HuH-7 (cell line): ENCODE data around the gene PLS3.
"Not testable (repeated sequence)": the region's sequence is repeated elsewhere in the genome, so short reads cannot be mapped to it uniquely, and the experiment has no call there.

Source experiments
- DNase-seq: peaks from one replicate; pipeline ENCODE4 v3.0.0; 2011; ENCODE audit warnings: low spot score

Gene PLS3

DNA sequence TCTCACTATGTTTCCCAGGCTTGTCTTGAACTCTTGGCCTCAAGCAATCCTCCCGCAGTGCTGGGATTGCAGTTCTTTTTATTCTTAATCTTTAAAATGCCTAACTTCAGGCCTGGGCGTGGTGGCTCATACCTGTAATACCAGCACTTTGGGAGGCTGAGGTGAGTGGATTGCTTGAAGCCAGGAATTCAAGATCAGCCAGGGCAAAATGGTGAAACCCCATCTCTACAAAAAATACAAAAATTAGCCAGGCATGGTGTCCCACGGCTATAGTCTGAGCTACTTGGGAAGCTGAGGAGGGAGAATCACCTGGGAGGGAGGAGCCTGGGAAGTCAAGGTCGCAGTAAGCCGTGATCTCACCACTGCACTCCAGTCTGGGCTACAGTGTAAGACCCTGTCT lies 45.9 kb downstream of the PLS3 start:
- DNase-seq = no peak

DNA sequence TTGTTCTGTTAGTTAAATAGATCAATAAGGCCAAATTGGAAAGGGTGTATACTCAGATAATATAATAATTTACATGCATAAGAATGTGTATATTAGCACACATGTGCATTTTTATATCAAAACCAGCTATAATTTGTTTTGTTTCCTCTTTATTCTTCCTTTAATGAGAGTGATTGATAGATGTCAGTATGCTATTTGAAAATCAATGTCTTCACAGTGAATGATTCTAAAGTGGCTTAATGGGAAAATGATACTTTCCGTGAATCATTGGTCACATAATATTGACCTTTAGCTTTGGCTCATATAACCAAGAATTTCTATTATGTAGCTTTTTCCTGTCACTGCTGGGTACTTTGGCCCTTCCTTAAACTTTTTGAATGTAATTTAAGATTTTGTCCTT lies 48.6 kb downstream of the PLS3 start:
- no peak for DNase-seq

DNA sequence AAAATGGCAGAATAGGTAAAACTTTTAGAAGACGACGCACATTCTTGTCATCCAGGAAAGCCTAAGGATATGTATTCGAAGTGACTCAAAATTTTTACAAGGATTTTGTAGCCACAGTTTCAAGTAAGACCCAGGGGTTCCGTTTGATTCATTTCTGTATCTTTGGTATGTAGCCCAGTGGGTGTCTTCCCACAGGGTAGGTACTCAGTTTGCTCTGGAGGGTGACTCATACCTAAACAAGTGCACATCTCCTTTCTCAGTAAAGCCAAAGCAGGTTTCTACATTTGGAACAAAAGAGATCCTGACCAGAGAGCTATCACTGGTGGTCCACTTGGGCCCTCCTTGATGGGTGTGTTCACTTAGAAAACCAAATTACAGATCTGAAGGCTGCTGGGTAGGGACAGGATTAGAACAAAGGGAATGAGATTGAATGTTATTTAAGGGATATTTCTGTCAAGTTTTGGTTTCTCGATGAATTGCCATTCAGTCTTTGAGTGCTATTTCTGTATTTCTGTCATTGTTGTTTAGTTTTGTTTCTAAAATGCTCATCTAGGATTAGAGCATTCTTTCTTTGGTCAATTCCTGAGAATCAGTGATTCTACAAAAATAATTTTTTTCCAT lies 56.1 kb downstream of the PLS3 start:
- no peak for DNase-seq

DNA sequence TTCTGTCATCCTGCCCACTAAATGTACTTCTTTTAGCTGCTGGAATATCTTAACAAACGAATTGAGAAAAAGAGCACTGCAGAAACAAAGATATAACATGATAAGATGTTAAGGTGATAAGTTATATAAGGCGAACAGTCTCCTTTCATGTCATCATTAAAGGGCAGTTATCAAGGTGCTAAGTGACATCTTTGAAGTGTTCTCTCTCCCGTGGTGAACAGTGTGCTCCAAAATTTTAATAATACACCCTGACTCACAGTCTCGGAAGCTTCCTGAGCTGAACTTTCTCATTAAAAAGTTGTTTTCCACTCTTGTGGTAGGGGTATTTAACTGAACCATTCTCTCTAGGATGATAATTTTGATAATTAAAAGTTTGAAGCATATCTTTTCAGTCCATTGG lies 61.6 kb downstream of the PLS3 start:
- no peak for DNase-seq

DNA sequence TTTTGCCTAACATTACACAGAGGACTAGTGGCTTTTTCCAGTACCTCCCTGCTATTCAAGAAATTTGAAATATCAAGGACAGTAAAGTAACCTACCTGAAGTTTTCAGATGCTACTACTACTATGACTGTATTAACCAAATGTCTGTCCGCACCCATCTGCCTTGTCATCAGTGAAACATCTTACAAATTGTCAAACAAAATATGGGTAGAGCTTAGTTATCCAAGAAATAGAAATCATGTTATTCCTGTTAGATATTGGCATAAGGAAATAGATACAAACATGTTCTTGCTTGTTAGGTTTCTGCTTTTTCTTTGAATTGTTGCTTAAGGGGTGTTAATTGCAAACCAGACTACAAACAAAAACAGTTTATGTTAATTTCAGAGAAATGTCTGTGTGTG lies 63.9 kb downstream of the PLS3 start:
- no peak for DNase-seq

DNA sequence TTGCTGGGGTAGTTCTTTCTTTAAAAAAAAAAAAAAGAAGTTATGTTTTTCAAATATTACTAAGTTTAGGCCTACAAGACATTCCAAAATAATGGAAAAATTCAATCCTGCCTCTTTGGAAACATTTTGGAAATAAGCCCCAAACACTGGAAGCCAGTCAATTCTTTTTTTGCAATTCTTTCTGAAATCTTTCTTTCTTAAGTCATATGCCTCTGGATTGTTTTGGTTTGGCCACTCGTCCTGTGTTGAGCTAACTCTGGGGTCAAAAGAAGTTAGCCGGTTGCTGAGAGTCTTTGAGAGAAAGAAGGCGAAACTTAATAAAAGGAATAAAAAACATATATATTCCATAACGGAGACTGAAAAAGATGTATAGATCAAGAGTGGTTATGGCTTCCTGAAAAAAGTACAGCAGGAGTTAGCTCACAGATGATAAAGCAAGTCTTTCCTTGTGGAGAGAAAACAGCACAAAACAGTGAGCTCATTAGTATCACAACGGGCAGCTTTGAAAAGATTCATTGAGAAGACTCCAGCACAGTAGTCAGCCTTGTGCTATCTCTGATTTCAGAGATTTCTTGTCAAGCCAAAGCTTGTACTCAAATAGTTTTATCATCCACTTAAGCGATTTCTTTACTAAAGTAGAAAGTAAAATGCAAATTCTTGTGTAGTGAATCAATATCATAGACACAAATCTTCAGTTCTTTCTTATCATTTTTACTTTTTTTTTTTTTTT lies 64.8 kb downstream of the PLS3 start:
- DNase-seq = no peak

DNA sequence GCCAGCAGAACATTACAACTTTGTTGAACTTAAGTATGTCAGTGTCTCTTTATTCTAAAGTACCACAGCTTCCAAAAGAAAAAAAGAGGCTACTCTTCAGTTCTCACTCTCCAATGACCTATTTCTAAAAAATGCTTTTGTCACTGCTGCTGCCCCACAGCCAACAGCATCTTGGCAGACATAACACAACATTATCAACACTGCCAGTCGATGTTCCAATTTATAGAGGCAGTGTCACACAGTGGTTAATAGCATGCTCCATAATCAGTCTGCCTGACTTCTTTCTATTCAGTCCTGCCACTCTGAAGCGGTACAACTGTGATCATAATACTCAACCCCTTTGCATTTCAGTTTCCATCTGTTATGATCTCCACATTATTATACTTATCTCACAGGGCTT lies 69.2 kb downstream of the PLS3 start:
- no peak for DNase-seq

DNA sequence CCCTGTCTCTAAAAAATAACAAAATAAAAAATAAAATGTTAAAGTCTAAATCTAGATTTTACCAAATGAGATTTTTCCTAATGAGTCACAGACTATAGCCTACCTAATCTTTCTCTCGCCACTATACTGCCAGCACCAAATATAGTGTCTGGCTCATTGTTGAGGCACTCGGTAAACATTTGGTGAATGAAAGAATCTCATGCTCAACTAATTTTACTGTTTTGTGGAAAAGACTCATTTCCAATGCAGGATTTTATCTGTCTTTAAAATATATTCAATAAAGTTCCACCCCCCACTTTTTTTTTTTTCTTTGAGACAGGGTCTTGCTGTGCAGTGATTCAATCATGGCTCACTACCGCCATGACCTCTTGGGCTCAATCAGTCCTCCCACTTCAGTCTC lies 71.5 kb downstream of the PLS3 start:
- DNase-seq = no peak

DNA sequence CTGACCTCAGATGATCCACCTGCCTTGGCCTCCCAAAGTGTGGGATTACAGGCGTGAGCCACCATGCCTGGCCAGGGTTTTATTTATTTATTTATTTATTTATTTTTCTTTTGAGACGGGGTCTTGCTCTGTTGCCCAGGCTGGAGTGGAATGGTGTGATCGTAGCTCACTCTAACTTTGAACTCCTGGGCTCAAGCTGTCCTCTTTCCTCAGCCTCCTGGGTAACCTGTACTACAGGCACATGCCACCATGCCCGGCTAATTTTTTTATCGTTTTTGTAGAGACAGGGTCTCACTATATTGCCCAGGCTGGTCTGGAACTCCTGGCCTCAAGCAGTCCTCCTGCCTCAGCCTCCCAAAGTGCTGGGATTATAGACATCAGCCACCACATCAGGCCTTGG lies 72.4 kb downstream of the PLS3 start:
- DNase-seq = not testable (repeated sequence)

DNA sequence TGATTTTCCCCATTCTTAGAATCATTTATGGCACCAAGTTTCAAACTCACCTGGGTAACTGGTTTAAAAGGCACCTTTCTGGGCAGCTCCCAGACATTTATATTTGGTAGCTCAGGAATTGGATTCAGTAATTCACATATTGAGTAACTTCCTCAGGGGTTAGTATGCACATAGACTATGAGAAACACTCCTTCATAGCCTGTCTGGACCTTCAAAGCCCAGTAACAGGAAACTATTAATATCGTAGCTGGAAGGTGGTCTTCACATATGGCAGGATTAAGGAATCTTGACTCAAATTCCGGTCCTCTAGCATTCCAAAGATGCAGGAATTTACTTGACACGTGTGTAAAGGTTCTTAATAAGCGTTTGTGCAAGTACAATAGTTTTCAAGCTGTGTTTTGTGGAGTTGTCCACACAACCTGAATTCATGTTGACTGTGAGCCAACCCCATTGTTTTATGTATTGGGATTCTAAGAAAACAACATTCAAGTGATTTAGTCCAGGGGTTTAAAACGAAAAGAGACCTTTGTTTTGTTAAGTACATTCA lies 78.4 kb downstream of the PLS3 start:
- DNase-seq = no peak

DNA sequence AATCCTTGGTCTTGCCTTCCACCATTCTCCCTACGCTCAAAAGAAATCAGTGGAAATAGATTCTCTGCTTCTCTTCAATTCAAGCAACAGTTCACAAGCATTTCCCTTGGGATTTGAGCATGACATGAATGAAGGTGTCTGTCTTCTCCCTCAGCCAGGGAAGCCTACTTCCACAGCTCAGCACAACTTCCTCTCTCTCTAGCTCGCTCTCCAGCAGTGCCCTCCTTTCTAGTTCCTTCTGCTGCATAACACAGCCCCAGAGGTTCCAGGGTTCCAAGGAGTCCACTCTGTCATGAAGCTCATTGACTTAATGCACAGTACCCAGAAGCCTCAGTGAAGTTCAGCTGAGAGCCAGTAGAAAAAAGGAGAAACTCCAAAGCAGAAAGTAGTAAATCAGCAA lies 81.3 kb downstream of the PLS3 start:
- DNase-seq = no peak

DNA sequence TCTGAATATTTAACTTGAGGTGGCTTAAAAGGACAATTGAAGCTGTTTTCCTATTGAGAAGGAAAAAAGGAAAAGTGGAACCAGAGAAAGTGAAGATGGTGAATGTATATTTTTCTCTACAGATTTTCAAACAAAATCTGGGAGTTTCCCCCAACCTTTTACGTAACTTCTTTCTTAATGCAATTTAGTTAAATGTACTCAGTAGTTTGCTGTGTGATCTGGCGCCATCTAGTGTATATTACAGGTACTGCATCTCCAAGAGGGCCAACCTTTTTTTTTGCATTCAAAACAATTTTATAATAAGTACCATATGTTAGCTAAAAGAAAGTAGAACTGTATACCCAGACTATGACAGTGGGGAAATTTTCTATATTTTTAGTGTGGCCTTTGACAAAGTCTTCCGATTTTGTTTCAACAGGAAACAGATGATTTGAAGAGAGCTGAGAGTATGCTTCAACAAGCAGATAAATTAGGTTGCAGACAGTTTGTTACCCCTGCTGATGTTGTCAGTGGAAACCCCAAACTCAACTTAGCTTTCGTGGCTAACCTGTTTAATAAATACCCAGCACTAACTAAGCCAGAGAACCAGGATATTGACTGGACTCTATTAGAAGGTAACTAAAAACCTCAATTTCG lies 82.0 kb downstream of the PLS3 start:
- peak; percentile 30 for DNase-seq

DNA sequence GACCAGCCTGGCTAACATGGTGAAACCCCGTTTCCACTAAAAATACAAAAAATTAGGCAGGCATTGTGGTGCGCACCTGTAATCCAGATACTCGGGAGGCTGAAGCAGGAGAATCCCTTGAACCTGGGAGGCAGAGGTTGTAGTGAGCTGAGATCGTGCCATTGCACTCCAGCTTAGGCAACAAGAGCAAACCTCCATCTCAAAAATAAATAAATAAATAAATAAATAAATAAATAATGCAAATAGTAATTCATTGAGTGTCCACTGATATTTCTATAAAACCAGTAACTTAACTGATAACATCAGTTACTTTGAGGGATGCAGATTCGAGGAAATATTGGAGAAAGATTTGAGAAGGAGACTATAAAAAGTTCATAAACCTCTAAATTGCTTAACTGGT lies 83.4 kb downstream of the PLS3 start:
- not testable (repeated sequence) for DNase-seq

DNA sequence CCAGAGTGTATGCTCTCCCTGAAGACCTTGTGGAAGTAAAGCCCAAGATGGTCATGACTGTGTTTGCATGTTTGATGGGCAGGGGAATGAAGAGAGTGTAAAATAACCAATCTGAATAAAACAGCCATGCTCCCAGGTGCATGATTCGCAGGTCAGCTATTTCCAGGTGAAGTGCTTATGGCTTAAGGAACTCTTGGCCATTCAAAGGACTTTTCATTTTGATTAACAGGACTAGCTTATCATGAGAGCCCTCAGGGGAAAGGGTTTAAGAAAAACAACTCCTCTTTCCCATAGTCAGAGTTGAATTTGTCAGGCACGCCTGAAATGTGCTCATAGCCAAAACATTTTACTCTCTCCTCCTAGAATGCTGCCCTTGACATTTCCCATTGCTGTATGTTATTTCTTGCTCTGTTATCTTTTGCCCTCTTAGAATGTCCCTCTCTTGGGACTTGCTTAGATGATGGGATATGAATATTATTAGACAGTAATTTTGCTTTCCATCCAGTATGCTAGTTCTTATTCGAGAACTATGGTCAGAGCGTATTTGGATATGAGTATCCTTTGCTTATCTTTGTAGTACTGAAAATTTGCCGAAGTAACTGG lies 88.6 kb downstream of the PLS3 start:
- DNase-seq = no peak

DNA sequence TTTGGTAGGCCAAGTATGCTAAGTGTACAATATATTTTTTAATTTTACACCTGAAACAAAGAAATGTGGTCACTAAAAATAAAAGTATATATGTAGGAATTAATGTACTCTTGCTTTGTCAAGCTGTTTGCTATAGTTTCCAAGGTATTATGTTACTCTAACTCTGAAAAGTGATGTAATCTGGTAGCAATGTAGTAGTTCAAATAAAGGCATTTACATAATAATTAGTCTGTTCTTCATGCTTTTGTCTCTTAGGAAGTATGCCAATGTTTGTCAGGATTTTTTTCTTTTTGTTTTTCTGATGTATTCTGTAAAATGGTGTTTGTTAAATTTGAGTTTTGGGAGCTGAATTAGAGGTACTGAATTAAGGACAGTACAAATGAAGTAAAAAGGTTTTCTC lies 89.5 kb downstream of the PLS3 start:
- DNase-seq = no peak

DNA sequence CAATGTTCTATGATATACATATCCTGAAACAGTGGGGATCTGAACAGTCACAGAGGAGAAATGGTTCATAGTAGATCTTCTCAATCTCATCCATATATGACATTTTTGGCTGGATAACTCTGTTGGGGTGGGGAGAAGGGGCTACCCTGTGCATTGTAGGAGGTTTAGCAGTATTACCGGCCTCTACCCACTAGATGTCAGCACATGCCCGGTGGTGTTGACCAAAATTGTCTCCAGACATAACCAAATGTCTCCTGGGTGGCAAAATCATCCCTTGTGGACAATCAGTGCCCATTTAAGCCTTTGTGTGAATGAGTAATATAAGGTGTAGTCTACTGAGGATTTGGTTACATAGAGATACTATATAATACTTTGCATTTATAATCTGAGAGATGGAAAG lies 89.9 kb downstream of the PLS3 start:
- peak; percentile 17 for DNase-seq

DNA sequence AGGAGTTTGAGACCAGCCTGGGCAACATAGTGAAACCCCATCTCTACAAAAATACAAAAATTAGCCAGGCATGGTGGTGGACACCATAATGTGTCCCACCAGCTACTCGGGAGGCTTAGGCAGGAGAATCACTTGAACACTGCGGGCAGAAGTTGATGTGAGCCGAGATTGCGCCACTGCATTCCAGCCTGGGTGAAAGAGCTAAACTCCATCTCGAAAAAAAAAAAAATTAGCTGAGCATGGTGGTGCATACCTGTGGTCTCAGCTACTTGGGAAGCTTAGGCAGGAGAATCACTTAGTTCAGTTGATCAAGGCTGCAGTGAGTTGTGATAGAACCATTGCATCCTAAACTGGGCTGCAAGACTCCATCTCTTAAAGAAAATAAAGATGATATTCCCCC lies 91.2 kb downstream of the PLS3 start:
- DNase-seq = no peak

DNA sequence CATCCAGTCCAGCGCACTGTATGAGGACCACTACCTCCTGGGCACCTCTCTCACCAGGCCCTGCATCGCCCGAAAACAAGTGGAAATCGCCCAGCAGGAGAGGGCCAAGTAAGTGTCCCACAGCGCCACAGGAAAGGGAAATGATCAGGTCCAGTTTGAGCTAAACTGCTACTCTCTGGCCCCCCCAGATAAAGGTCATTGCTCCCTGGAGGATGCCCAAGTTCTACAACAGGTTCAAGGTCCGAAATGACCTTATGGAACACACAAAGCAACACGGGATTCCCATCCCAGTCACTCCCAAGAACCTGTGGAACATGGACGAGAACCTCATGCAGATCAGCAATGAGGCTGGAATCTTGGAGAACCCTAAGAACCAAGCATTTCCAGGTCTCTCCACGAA lies 104.1 kb downstream of the PLS3 start:
- DNase-seq = no peak

DNA sequence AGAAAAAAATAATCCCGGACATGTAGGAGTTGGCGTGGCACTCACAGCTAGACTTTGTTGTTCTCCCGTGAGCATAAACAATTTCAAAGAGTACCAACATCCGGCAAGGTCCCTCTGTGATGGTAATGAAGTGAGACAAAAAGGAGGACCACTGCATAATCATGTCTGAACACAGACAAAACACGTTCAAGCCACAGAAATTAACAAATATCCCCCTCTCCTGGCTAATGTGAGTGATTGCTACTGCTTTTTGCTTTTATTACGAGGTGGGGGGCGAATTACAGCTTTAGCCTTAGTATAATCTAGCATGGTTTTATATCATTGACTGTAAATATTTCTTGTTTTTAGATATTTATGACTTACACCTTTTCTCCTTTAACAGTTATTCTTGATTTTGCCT lies 118.5 kb downstream of the PLS3 start:
- peak; percentile 28 for DNase-seq

DNA sequence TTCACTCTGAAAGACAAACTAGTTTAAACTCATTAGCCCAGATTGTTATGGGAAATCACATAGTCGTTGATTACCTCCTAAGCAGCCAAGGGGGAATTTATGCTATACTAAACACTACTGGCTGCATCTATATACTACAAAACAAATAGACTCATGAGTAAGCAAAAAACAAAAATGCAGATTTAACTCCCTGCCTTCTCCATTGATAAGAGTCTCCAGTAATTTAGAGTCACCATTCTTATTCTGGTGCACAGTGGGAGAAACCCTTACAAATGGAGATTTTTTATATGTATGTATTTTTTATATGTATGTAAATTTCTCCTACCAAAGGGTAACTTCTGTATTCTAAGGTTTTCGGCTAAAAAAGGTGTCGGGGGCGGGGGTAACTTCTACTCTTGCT lies 126.6 kb downstream of the PLS3 start:
- no peak for DNase-seq

DNA sequence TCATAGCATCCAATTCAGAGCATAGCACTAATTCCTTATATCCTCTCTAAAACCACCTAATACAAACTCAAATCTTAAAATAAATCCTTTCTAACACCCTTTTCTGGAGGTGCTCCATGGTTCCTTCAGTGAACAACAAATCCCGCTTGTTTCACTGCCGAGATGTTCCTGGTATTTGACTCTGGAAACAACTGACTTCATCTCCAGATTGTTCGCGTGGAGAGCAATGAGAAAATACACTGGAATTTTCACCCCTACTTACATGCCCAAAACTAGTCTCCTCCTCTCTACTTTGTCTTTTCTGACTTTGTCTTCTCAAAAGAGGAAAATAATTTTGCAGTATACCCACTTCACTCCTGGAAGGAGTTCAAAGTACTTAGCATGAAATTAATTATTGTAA lies 129.0 kb downstream of the PLS3 start:
- no peak for DNase-seq

DNA sequence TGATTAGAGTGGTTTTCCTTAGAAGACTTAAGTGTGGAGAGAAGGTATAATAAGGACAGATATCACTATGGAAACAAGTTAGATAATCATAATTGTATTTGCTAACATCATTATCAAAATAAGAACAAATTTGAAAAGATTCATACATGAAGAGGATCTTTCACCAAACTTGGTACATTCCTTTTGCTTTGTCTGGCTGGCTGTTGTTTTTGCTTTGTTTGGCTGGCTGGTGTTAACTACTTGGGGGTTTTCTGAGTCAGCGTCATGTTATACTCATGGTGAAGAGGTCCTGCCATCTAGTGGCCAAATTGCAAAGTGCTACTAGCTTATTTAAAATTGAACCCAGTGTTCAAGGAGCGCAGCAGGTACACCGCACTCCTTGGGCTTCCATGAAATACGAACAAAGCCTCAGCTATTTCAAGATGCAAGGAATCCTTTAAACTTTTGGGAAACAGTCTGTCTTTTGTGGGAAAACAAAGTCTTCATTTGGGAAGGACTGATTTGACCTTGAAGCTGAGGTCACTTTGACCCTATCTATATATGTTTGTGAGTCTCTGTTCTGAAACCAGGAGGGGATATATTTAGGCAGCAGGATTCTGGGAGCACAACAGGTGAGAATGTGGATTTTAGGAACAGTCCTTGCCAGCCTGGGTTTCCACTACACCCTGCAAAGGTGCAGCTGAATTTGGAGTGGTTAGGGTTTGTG lies 129.7 kb downstream of the PLS3 start:
- peak; percentile 31 for DNase-seq
